ENCODE measurements around the gene ESYT1.

ESYT1 gene

DNA sequence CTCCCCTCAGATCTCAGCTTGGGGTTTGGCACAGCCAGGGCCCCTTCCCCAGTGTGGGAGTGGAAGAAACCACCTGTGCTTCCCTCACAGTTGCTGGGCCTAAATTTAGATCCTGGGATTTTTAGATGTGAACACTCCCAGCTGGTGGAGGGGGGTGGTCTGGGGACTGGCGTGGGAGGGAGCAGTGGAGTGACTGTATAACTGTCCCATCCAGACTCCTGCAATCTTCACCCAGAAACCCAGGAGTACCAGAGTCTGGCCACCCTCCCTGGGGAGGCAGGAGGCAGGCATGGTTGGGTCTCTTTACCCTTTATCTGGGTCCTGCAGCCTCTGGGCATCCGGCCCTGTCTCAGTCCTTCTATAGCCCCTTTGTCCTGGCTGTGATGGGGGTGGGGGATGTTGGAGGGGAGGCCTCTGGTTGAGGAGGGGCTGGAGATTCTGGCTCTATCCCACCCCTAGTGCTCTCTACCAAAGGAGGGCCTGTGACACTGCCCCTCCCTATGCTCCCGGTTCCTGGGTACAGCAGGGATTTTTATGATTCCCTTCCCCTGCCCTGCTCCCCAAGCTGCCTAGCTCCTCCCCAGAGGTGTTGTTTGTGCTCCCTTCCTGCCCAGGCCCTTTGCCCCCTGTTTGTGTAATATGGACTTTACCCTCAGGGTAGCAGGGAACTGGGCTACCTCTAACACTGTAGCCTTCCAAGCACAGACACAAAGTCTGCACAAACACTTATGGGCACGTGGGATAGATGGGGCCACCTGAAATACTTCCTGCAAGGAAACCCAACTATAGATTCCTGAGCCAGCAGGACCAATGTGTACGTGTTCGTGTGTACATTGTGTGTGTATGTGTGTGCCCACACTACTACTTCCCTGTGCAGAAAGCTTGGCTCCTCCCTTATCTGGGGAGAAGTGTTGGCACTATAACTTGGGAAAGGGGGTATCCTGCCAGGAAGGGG is 46.4 kb upstream of the ESYT1 start:
- TF ChIP-seq, protein P1, sequence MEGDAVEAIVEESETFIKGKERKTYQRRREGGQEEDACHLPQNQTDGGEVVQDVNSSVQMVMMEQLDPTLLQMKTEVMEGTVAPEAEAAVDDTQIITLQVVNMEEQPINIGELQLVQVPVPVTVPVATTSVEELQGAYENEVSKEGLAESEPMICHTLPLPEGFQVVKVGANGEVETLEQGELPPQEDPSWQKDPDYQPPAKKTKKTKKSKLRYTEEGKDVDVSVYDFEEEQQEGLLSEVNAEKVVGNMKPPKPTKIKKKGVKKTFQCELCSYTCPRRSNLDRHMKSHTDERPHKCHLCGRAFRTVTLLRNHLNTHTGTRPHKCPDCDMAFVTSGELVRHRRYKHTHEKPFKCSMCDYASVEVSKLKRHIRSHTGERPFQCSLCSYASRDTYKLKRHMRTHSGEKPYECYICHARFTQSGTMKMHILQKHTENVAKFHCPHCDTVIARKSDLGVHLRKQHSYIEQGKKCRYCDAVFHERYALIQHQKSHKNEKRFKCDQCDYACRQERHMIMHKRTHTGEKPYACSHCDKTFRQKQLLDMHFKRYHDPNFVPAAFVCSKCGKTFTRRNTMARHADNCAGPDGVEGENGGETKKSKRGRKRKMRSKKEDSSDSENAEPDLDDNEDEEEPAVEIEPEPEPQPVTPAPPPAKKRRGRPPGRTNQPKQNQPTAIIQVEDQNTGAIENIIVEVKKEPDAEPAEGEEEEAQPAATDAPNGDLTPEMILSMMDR (IDR thresholded peaks at IDR 0.05): no peak

DNA sequence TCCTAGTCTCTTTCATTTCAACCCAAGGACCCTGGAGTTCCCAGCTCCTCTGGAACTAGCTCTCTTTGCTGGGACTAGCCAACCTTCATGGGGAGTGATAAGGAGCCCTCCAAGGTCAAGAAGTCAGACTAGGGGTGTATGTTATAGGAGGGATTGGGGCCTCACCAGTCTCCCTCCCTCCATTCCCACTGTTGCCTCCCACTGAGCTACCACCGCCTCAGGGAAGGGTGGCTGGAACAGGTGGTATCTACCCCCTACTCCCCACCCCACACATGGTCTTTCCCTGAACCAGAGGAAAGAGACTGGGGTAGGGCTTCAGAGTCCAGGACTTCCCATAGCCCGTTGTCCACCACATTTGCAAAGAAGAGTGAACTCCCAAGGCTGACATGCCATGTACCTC is 45.7 kb upstream of the ESYT1 start:
- TF ChIP-seq, protein P1 (IDR thresholded peaks at IDR 0.05): no peak

DNA sequence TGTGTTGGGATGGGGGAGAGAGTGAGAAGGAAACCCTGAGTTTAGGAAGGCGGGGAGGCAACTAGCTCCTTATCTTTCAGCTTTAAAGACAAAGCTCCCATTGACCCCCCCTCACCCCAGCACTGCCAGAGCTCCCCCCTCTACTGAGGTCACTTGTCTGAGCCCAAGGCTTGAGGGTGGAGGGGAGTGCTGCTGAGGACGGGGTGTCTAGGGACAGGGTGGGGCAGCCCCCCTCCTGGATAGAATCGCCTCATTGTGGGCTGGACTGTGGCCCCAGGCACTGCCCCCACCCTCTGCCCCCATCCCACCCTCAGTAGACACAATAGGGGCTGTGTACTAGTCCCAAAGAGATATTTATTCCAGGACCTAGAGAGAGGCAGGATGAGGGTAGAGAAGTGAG is 45.1 kb upstream of the ESYT1 start:
- TF ChIP-seq, protein P1 (IDR thresholded peaks at IDR 0.05): no peak

DNA sequence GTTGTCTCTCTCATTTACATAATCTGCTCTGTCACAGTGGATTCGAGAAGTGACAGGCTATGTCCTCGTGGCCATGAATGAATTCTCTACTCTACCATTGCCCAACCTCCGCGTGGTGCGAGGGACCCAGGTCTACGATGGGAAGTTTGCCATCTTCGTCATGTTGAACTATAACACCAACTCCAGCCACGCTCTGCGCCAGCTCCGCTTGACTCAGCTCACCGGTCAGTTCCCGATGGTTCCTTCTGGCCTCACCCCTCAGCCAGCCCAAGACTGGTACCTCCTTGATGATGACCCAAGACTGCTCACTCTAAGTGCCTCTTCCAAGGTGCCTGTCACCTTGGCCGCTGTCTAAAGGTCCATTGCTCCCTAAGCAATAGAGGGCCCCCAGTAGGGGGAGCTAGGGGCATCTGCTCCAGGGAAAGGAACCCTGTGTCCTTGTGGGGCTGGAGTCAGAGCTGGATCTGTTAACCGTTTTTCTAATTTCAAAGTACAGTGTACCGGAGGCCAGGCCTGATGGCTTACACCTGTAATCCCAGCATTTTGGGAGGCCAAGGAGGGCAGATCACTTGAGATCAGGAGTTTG is 43.0 kb upstream of the ESYT1 start:
- TF ChIP-seq, protein P1 (IDR thresholded peaks at IDR 0.05): peak; percentile 36; the same call in 1 of the 2 replicates

DNA sequence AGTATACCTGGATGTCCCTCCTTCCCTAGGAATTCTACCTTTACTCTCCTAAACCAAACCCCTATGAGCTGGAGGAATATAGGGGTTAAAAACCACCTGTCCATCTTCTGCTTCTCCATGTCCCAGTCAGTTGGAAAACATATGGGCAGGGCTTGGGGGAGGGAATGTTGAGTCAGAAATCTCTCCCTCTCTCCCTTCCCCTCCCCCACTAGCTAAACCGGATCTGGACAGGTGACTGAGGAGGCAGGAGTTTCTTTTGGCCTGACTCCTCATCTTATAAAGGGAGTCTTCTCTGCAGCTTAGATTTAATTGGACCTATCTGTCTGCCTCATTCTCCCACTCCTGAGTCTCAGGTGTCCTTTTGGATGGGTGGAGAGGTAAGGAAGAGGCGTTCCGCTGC is 42.0 kb upstream of the ESYT1 start:
- TF ChIP-seq, protein P1 (IDR thresholded peaks at IDR 0.05): no peak

DNA sequence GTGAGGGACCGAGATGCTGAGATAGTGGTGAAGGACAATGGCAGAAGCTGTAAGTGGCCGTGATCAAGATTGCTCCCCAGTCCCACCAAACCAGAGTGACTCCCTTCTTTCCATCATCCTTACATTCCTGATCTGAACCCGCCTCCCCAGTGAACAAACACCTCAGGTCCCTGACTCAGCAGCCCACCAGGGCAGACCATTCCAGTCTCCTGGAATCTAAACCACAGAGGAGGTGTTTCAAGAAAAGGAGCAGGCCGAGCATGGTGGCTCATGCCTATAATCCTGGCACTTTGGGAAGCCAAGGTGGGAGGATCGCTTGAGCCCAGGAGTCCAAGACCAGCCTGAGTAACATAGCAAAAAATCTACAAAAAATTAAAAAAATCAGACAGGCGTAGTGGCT is 41.5 kb upstream of the ESYT1 start:
- TF ChIP-seq, protein P1 (IDR thresholded peaks at IDR 0.05): no peak

DNA sequence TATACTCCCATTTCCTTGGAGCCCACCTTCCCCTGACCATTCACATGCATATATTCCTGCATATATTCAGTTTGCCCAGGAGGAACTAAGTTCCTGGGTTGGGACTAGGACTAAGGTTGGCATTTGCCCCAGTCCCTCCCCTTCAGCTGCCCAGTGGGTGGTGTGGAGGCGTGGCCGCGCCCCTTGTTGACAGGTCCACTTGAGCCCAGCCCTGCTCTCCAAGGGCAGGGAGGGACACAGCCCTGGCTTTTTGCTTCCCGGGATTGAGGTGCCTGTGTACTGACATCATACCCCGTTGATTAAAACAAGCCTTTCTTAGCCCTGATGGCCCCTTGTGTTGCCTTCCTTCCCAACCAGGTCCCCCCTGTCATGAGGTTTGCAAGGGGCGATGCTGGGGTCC is 40.8 kb upstream of the ESYT1 start:
- TF ChIP-seq, protein P1 (IDR thresholded peaks at IDR 0.05): no peak
